ENCODE data around the gene SH3GL3. TPM values are rescaled to one million over a fixed set of nuclear protein-coding genes. Genes with fewer than 3 reads are reported as not detected.

The SH3GL3 gene
- total RNA-seq, 1 experiment from 2014 or later = 0.24 TPM

DNA sequence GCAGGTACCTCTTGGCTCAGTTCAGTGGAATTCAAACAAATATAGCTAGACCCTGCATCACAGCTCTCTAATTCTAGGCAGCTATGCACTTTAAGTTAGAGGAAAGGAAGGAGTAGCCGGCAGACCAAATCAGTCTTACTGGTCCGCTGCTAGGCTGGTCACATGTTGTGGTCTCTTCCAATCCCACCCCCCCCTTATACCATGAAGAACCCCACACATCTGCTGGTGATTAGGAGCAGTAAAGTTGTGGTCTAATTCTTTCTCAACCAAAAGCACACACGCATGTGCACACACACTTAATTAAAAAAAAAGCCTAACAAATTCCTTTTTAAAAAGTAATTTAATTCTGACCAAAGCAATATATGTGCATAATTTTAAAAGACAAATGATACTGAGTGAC lies 16.7 kb upstream of the SH3GL3 start:
- intact Hi-C loops (cut with micrococcal nuclease; ENCODE audit: unreplicated experiment) = loop anchor here (10.0 kb wide), 1 partner anchor 404 kb away; no protein-coding TSS in a partner anchor
- Mint-ChIP-seq H3K27ac (ENCODE audit: unreplicated experiment) (no peak overlapping the region), H3K4me3 (ENCODE audit: low read depth, unreplicated experiment) (no peak overlapping the region), H3K4me1 (ENCODE audit: low read depth, unreplicated experiment) (no peaks in the 10 kb centered on the region), H3K9me3 (ENCODE audit: low read depth, unreplicated experiment) (no peaks in the 10 kb centered on the region), H3K27me3 (ENCODE audit: unreplicated experiment) (peaks cover 81% of the 10 kb centered on the region), H3K36me3 (ENCODE audit: insufficient read depth, unreplicated experiment) (no peaks in the 10 kb centered on the region)
- BruUV-seq (replicated peaks) = no TSS peak
- DNase-seq = no peak
- no peak for TF ChIP-seq CTCF (IDR thresholded peaks at IDR 0.05; ENCODE audit: unreplicated experiment)
- CTCF ChIA-PET = interaction anchor here (1.0 kb wide), 1 partner anchor 17 kb away, joined by 4 read pairs; the partner anchor contains the start of gene SH3GL3

- no peak for TF ChIP-seq CTCF (IDR thresholded peaks at IDR 0.05; ENCODE audit: unreplicated experiment)
- DNase-seq = no peak
- Mint-ChIP-seq H3K27ac (ENCODE audit: unreplicated experiment) (no peak overlapping the region), H3K27me3 (ENCODE audit: unreplicated experiment) (peaks cover 81% of the 10 kb centered on the region), H3K4me1 (ENCODE audit: low read depth, unreplicated experiment) (no peaks in the 10 kb centered on the region), H3K9me3 (ENCODE audit: low read depth, unreplicated experiment) (no peaks in the 10 kb centered on the region), H3K36me3 (ENCODE audit: insufficient read depth, unreplicated experiment) (no peaks in the 10 kb centered on the region), H3K4me3 (ENCODE audit: low read depth, unreplicated experiment) (no peak overlapping the region)
- intact Hi-C loops (cut with micrococcal nuclease; ENCODE audit: unreplicated experiment) = loop anchor here (10.0 kb wide), 1 partner anchor 403 kb away; no protein-coding TSS in a partner anchor
- BruUV-seq (replicated peaks) = no TSS peak
- CTCF ChIA-PET = no interaction called here
These were observed 15.6 kb upstream of the SH3GL3 start for GRCh38 chr15:83431521-83431920.

DNA sequence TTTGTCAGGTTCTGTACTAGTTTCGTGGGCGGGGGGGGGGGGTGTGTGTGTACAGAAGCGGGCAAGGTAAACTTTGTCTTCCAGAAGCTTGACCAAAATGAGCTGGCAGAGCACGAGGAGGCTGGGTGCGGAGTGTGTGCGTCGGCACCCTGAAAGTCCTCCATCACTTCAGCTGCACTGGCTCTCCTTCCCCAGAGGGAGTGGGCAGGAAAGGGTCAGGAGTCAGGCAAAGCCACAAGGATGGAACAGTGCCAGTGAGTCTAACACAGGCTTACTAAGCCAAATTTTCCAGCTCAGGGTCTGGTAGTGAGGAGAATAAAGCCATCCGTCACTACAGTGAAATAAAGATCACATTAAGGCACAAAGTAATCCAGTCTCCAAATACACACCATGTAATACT lies 11.9 kb upstream of the SH3GL3 start:
- intact Hi-C loops (cut with micrococcal nuclease; ENCODE audit: unreplicated experiment) = loop anchor here (5.0 to 10.0 kb wide), 2 partner anchors 400 to 602 kb away; no protein-coding TSS in a partner anchor
- no peaks in the 10 kb centered on the region for H3K4me1 Mint-ChIP-seq (ENCODE audit: low read depth, unreplicated experiment)
- CTCF ChIA-PET = interaction anchor here (0.7 to 2.6 kb wide), 3 partner anchors 123 to 214 kb away, joined by 3 to 85 read pairs (median 4); no protein-coding TSS in a partner anchor
- no peaks in the 10 kb centered on the region for H3K36me3 Mint-ChIP-seq (ENCODE audit: insufficient read depth, unreplicated experiment)
- no peaks in the 10 kb centered on the region for H3K9me3 Mint-ChIP-seq (ENCODE audit: low read depth, unreplicated experiment)
- BruUV-seq (replicated peaks) = no TSS peak
- TF ChIP-seq CTCF (IDR thresholded peaks at IDR 0.05; ENCODE audit: unreplicated experiment) = no peak
- no peak overlapping the region for H3K27ac Mint-ChIP-seq (ENCODE audit: unreplicated experiment)
- H3K4me3 Mint-ChIP-seq (ENCODE audit: low read depth, unreplicated experiment) = no peak overlapping the region
- peaks cover 64% of the 10 kb centered on the region for H3K27me3 Mint-ChIP-seq (ENCODE audit: unreplicated experiment)
- no peak for DNase-seq

DNA sequence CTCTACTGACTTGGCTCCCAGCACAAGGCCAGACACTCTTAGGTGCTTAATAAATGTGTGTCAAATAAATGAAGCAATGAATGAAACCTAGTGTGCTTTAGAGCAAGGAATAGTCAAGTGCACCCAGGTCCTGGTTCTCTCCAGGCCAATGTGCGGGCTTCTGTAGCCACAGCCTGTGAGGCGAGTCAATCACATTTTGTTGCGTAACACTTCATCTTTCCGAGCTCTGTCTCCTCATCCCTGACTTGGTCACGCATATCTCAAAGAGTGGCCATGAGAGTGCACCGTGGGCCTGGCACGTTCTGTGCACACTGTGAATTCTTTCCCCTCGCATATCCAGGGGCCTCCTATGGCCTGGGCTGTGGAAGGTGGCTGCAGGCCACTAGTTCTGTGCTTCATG lies 11.4 kb upstream of the SH3GL3 start:
- no peaks in the 10 kb centered on the region for H3K36me3 Mint-ChIP-seq (ENCODE audit: insufficient read depth, unreplicated experiment)
- H3K4me1 Mint-ChIP-seq (ENCODE audit: low read depth, unreplicated experiment) = no peaks in the 10 kb centered on the region
- CTCF ChIA-PET = interaction anchor here (1.3 to 2.6 kb wide), 3 partner anchors 123 to 188 kb away, joined by 3 to 85 read pairs (median 3); no protein-coding TSS in a partner anchor
- H3K27me3 Mint-ChIP-seq (ENCODE audit: unreplicated experiment) = peaks cover 60% of the 10 kb centered on the region
- H3K4me3 Mint-ChIP-seq (ENCODE audit: low read depth, unreplicated experiment) = no peak overlapping the region
- H3K27ac Mint-ChIP-seq (ENCODE audit: unreplicated experiment) = no peak overlapping the region
- no peaks in the 10 kb centered on the region for H3K9me3 Mint-ChIP-seq (ENCODE audit: low read depth, unreplicated experiment)
- no peak for TF ChIP-seq CTCF (IDR thresholded peaks at IDR 0.05; ENCODE audit: unreplicated experiment)
- no TSS peak for BruUV-seq (replicated peaks)
- no peak for DNase-seq
- intact Hi-C loops (cut with micrococcal nuclease; ENCODE audit: unreplicated experiment) = loop anchor here (1.0 to 10.0 kb wide), 3 partner anchors 187 to 602 kb away; no protein-coding TSS in a partner anchor
